ENCODE results near the gene BRD9. TPM values are rescaled to one million over a fixed set of nuclear protein-coding genes. Genes with fewer than 3 reads are reported as not detected.

The BRD9 gene
- total and polyA plus RNA-seq, 2 donors (not counting 3 experiments of a cell fraction or from before 2014, with no cell fraction given), result 17.6 to 67.6 TPM

DNA sequence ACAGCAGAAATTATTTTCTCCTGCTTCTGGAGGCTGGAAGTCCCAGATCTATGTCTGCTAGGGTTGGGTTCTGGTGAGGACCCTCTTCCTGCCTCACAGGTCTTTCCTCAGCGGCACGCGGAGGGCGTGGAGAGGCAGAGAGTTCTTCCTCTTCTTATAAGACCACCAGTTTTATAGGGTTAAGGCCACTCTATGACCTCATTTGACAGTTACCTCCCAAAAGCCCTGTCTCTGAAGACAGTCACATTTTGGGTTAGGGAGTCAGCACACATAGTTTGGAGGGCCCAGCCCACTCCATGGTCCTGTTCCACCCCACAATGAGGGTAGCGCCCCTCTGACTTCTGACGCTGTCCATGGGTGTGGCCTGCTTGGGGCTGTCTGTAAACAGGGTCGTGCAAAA lies 46.8 kb upstream of the BRD9 start:
- no peak overlapping the region for H3K9ac ChIP-seq (replicated peaks; ENCODE audit: extremely low read depth, insufficient read depth, low read length)
- H3K4me3 ChIP-seq (replicated peaks in 1 of 3; ENCODE audit: insufficient read depth in 1 of 3, low read depth in 1 of 3, low read length in 3 of 3), result no peak overlapping the region
- FAIRE-seq (no peak), DNase-seq (ENCODE audit: low read depth, low spot score) (no peak)
- peaks cover 9 to 17% of the 10 kb centered on the region in 2 experiments for H3K27me3 ChIP-seq (ENCODE audit: control insufficient read depth in 2 of 2, insufficient read depth in 2 of 2, low read length in 2 of 2)
- TF ChIP-seq EZH2 (IDR thresholded peaks at IDR 0.05; ENCODE audit: borderline replicate concordance, low read depth, low read length, severe bottlenecking) (no peak), CTCF (IDR thresholded peaks at IDR 0.05; ENCODE audit: extremely low read depth in 1 of 2, insufficient read depth in 1 of 2, low read depth in 1 of 2, low read length in 2 of 2) (no peak), GATA2 (IDR thresholded peaks at IDR 0.05; ENCODE audit: insufficient read depth, insufficient read length, low read depth, low read length) (no peak), JUN (IDR thresholded peaks at IDR 0.05; ENCODE audit: borderline replicate concordance, insufficient read depth, insufficient read length, low read depth) (no peak), MYC (IDR thresholded peaks at IDR 0.05; ENCODE audit: low read depth, low read length) (no peak), FOS (IDR thresholded peaks at IDR 0.05; ENCODE audit: borderline replicate concordance, insufficient read depth, low read length) (no peak), POLR2A (IDR thresholded peaks at IDR 0.05; ENCODE audit: low read depth, low read length) (no peak), POLR2AphosphoS5 (IDR thresholded peaks at IDR 0.05; ENCODE audit: insufficient read depth, low read depth, low read length) (no peak)
- TF ChIP-seq, protein P1, sequence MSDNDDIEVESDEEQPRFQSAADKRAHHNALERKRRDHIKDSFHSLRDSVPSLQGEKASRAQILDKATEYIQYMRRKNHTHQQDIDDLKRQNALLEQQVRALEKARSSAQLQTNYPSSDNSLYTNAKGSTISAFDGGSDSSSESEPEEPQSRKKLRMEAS (IDR thresholded peaks at IDR 0.05; ENCODE audit: insufficient read depth, insufficient read length), result no peak
- no TSS peak for BruUV-seq (replicated peaks)
- H3K79me2 ChIP-seq (ENCODE audit: control insufficient read depth, insufficient read depth, low read length), result no peaks in the 10 kb centered on the region
- no peaks in the 10 kb centered on the region for H3K9me3 ChIP-seq (replicated peaks; ENCODE audit: control insufficient read depth, insufficient read depth, low read length)
- no peak overlapping the region for H3K27ac ChIP-seq (ENCODE audit: insufficient read depth, low read depth, low read length)
- intact Hi-C loops (cut with micrococcal nuclease), result no loop called here
- CTCF ChIA-PET, result interaction anchor here (1.2 kb wide), 1 partner anchor 218 kb away, joined by 3 read pairs; no protein-coding TSS in a partner anchor
- H2AFZ ChIP-seq (ENCODE audit: low read depth, low read length), result no peak overlapping the region
- POLR2A ChIA-PET, result no interaction called here
- no peaks in the 10 kb centered on the region for H3K9me1 ChIP-seq (replicated peaks; ENCODE audit: control insufficient read depth, extremely low read depth, insufficient read depth, low read length)
- dilution Hi-C loops (cut with MboI; ENCODE audit: extremely low pct_ligation_motif_present, low sequenced_read_pairs), result no loop called here
- no peaks in the 10 kb centered on the region for H3K36me3 ChIP-seq (ENCODE audit: control insufficient read depth in 2 of 2, extremely low read depth in 1 of 2, insufficient read depth in 2 of 2, low read length in 2 of 2)
- no peaks in the 10 kb centered on the region for H3K4me1 ChIP-seq (ENCODE audit: control insufficient read depth, extremely low read depth, insufficient read depth, low read length)
- no peaks in the 10 kb centered on the region for H4K20me1 ChIP-seq (replicated peaks; ENCODE audit: control insufficient read depth, extremely low read depth, insufficient read depth, low read length)
- H3K4me2 ChIP-seq (ENCODE audit: insufficient read depth, low read length), result no peak overlapping the region

All from endothelial cell of umbilical vein (primary cell).